GM19240 (cell line): ENCODE data around the gene VAT1.
"Not testable (repeated sequence)": the region's sequence is repeated elsewhere in the genome, so short reads cannot be mapped to it uniquely, and the experiment has no call there.

ENCODE experiments used
- DNase-seq: peaks from one replicate; pipeline ENCODE4 v3.0.0; 2011; ENCODE audit warnings: low spot score; ENCODE audit not compliant: insufficient read length

Gene VAT1

GRCh38 chr17:42975701-42976100, 46.5 kb downstream of the VAT1 start:
- not testable (repeated sequence) for DNase-seq

GRCh38 chr17:42975265-42975664, 46.9 kb downstream of the VAT1 start:
- DNase-seq = no peak

- DNase-seq = not testable (repeated sequence)
These were observed 48.9 kb downstream of the VAT1 start for GRCh38 chr17:42973323-42973722.

GRCh38 chr17:42971589-42971988, 50.6 kb downstream of the VAT1 start:
- DNase-seq = no peak

GRCh38 chr17:42969001-42969581, 53.1 kb downstream of the VAT1 start:
- DNase-seq = no peak

- no peak for DNase-seq
These were observed 54.3 kb downstream of the VAT1 start for GRCh38 chr17:42967925-42968324.
